IPS DF 19.7 (cell line): Measurements from ENCODE around the gene DISP1.
"Not testable (repeated sequence)": the region's sequence is repeated elsewhere in the genome, so short reads cannot be mapped to it uniquely, and the experiment has no call there.

Experiments used
- DNase-seq: peaks from one replicate; pipeline ENCODE4 v3.0.0-alpha.2; 2013; ENCODE audit warnings: low read depth, low spot score

The DISP1 gene

GRCh38 chr1:222792744-222793143 is 22.1 kb upstream of the DISP1 start:
- no peak for DNase-seq

- DNase-seq = no peak
Observed at GRCh38 chr1:222794656-222795474, 20.0 kb upstream of the DISP1 start.

- DNase-seq = no peak
Observed at GRCh38 chr1:222798116-222798515, 16.7 kb upstream of the DISP1 start.

DNA sequence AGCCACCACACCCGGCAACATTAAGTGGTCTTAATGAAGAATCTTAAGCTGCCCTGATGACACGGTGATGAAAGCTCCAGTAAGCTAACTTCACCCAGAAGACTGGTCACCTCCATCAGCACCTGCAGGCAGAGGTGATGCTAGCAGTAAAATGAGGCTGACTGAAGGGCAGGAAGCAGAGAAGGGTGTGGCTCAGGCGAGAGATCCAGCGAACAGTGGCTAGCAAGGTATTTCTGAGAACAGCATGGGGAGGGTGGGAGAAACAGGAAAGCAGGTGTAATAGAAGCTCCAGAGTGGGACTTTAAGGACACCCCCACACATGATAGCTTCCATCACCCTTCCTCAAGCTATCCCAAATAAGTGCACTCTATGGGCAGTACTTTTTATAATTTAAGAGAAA is 15.9 kb upstream of the DISP1 start:
- no peak for DNase-seq

DNA sequence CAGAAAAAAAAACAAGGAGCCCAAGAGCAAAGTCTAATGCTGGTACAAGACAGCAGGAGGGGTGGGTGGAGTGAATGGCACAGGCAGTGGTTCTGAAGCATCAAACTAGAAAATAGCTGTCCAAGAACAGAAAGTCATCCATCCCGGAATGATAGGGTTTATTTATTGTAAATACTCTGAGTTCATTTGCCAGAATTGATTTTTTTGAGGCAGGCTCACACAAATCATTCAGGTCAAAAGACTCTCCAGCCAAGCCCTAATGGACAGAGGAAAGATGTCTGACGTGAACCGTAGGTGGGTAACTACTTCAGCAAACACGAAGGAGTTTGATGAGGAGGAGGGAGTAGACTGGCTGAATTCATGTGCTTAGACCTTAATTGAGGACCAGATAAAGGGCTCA is 13.8 kb upstream of the DISP1 start:
- DNase-seq = no peak

GRCh38 chr1:222811671-222812070 is 3.2 kb upstream of the DISP1 start:
- DNase-seq = no peak

GRCh38 chr1:222813866-222814535 is 838 bp upstream of the DISP1 start:
- DNase-seq = no peak

DNA sequence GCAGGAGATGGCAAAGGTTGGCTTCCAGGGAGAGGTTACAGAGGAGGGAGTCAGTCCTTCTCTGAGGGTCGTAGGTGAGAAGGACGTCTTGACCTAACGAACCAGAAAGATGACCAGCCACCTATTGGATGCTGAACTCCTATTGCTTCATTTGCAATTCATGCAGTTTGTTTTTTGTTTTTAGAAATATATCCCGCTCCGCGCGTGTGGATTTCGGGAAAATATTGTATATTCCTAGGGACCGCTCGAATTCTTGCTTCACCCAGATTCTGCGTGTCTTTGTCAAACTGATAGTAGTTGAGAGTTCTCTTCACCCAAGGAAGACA is 564 bp downstream of the DISP1 start:
- DNase-seq = no peak

DNA sequence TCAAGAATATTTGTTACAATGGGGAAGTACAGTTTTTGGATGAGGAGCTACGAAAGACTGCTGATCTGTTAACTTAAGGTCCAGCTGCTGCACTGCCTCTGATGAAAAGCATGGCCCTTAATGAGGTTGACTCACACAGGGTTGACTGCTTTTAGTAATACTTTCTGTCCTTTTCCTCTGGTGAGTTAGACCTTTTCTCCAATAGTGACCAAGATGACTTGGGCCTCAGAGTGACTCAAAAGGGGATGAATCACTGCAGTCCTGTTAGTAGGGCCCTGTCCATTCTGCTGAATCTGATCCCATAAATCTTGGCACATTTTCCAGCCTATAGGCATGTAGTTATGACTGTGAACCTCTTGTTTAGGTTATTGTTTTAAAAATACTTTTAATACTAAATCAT is 2.7 kb downstream of the DISP1 start:
- DNase-seq = no peak

DNA sequence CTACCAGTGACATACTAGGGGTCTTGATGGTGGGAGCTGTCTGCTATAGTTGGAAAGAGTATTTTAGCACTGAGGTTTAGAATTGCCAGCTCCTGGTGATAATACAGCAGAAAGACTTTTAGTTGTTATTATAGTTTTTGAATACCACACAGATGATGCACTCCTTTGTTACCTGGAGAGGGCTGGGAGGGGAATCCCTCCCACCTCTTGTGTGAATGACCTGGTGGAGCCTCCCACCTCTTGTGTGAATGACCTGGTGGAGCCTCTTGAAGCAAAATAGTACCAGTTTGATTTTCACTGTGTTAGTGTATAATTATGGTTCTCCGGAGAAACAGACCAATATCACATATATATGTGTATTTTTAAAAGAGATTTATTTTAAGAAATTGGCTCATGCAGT is 3.3 kb downstream of the DISP1 start:
- DNase-seq = no peak

DNA sequence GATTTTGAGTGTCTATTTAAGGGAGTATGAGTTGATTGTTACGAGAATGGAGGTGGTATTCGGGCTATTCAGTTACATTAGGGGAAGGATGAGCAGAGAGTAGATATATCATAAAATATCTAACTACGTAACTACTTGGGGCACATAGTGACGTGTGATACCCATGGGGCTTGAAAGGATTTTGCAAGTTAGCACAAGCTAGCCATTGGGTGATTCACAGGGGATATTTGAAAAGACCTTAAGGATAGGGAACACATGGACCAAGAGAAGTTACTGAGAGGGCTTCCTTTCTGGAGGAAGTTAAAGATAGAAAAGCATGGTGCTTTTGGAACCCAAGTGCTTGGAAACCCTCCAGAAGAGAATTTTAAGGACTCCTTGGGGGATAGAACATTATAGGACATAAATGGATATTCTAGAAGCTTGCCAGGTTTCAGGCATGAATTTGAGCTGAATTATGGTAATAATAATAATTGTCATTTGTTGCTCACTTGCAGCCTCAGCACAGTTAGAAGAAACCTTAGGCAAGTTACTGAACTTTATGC is 5.4 kb downstream of the DISP1 start:
- DNase-seq = no peak

GRCh38 chr1:222821239-222821638 is 6.4 kb downstream of the DISP1 start:
- no peak for DNase-seq

DNA sequence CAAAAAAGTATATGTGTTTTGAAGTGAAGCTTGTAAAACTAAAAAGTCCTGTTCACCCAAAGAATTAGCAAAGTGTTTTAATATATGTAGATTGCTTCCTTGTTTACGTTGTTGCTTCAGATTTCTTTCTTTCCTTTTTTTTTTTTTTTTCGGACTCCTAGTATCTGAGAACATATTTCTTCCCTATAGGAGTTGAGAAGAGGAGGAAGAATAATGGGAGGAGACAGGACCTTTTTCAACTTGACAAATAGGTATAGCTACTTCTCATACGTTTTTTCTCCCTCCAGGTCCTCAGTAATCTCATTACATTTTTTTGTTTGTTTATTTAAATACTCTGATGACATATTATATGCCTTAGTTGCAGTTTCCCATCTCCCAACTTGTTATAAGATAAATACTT is 8.9 kb downstream of the DISP1 start:
- no peak for DNase-seq

DNA sequence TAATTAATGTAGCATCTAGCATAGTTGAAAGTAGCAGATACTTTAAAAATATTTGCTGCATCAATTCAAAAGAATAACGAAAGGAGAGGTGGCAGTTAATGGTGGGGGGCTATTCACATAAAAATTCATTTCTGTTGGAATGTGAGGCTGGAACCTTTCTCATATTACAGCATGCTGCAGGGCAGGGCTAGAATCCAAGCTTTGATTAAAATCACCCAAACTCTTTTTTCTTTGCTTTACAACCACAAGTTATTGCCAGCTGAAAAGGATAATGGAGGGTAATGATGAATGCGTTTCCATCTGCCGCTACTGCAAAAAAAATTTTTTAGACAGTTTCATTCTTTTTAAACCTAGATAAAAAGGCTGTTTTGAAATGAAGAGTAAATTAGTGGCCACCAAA is 9.8 kb downstream of the DISP1 start:
- no peak for DNase-seq

- DNase-seq = no peak
Observed at GRCh38 chr1:222828939-222829338, 14.1 kb downstream of the DISP1 start.

- DNase-seq = no peak
Observed at GRCh38 chr1:222829868-222830267, 15.0 kb downstream of the DISP1 start.

- DNase-seq = no peak
Observed at GRCh38 chr1:222833356-222833876, 18.6 kb downstream of the DISP1 start.

- peak; percentile 23 for DNase-seq
Observed at GRCh38 chr1:222843469-222844410, 28.9 kb downstream of the DISP1 start.

DNA sequence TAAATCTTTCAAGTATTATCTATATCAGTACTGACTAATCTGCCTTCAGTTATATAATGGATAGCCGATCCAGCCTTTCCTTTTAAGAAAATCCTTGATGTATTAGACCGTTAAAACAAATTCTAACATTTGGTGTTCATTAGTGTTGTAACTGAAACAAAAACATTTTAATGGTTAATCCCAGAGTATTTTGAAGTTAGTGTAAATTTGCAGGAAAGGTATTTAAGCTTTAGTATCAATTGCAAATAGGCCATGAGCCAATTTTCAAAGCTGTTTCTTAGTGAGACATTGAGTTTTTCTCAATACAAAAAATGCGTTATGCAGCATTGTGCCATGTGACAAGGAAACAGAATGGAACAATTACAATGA is 29.6 kb downstream of the DISP1 start:
- no peak for DNase-seq

DNA sequence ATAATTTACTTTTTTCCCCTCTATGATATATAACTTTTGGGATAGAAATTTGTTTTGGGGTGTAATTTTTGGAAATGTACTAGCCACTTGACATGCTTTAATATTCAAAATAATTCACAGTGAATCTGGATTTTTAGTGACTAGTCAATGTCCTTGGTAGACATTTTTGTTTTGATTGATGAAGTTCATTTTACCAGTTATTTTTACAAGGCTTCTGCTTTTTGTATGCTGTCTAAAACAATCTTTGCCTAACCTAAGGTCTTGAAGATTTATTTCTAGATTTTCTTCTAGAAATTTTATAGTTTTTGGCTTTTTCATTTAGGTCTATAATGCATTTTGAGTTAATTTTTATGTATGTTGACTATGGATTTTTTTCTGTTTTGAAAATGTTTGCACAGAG is 30.9 kb downstream of the DISP1 start:
- no peak for DNase-seq

- not testable (repeated sequence) for DNase-seq
Observed at GRCh38 chr1:222850550-222850949, 35.7 kb downstream of the DISP1 start.

GRCh38 chr1:222852326-222852725 is 37.5 kb downstream of the DISP1 start:
- no peak for DNase-seq
